Neural cell (in vitro differentiated cells): ENCODE data around the gene RNF8.

Experiments used
- CTCF ChIP-seq: fragments of 450-650 bp; IDR thresholded peaks from 2 replicates; pipeline ENCODE4 v1.5.1; 2014; ENCODE audit warnings: antibody characterized with exemption, mild to moderate bottlenecking, moderate library complexity; ENCODE audit not compliant: poor library complexity, severe bottlenecking
- EP300 ChIP-seq: fragments of 450-650 bp; conservative IDR thresholded peaks from 2 replicates; pipeline ENCODE4 v1.6.1; 2014; ENCODE audit warnings: antibody characterized with exemption, mild to moderate bottlenecking, moderate library complexity; ENCODE audit not compliant: poor library complexity, severe bottlenecking
- EZH2 ChIP-seq: fragments of 200-600, 300-800 bp; shearing (Covaris generic), sonication (generic); IDR thresholded peaks from 2 replicates; pipeline ENCODE4 v1.6.1; 2014; ENCODE audit warnings: antibody characterized with exemption, low read length, borderline replicate concordance, mild to moderate bottlenecking; ENCODE audit not compliant: insufficient read depth, poor library complexity, severe bottlenecking
- MXI1 ChIP-seq: fragments of 450-650 bp; conservative IDR thresholded peaks from 2 replicates; pipeline ENCODE4 v1.6.1; 2014; ENCODE audit warnings: antibody characterized with exemption, mild to moderate bottlenecking; ENCODE audit not compliant: poor library complexity, severe bottlenecking

GRCh38 chr6:37399131-37399530 is 45.3 kb downstream of the RNF8 start:
- no peak for TF ChIP-seq EP300
- TF ChIP-seq CTCF = no peak
- no peak for TF ChIP-seq MXI1
- TF ChIP-seq EZH2 = no peak
